ENCODE data around the gene DDX47.
A peak's percentile ranks its signal among the peaks of the same experiment; 100 is the strongest.
"Not testable (repeated sequence)": the region's sequence is repeated elsewhere in the genome, so short reads cannot be mapped to it uniquely, and the experiment has no call there.

DDX47 gene

DNA sequence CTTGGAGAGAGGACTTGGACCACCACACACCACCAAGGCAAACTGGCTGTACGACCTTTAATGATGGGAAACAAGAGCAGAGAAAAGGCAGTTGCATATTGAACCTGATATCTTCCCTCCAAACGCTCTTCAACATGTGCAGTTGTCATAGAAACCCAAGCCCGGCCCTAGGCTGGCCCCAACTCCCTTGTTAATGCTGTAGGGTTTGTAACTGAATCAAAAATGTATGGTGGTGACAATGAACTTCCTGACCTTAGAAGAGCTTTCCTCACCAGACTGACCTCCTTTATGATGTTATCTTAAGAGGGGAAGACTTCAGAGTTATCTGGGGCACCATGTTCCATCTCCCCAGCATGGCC, 15.4 kb upstream of the DDX47 start:
- DNase-seq, result no peak

DNA sequence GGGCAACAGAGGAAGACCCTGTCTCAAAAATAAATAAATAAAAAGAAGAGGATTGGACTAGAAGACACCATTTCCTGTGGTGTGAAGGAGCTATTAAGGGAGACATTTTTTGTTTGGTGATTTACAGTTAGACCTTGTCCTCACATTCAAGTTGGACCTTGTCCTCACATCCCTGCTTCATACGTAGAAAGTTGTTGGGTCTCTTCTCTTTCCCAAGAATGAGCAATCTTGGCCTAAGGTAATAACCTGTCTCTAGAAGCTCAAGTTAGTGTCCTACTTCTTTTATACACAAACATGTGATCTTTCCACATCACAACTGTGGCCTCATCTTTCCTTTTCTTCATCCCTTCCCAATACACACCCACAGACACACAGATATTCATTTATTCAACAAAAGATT, 14.7 kb upstream of the DDX47 start:
- no peak for DNase-seq

DNA sequence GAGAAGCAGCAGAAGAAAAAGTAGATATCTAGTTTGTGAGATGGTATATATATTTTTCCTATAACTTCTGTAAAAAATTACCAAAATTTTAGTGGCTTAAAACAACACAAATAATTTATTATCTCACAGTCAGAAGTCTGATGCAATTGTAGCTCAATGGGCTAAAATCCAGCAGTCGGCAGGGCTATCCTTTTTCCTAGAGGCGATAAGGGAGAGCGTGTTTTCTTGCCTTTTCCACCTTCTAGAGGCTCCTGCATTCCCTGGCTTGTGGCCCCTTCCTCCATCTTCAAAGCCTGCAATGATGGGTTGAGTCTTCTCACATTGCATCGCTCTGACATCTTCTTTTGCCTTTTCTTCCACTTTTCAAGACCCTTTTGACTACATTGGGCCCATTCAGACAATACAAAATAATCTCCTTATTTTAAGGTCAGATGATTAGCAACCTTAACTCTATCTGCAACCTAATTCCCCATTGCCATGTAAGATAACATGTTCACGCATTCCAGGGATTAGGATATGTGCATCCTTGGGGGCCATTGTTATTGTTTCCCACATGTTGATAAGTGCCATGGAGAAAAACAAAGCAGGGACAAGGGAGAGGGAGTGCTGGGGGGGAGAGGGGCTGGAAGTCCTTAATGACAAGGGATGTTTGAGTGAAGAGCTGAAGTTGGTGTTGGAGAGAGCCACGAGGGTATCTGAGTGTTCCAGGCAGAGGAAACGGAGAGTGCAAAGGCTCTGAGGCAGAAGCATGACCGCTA, 13.8 kb upstream of the DDX47 start:
- no peak for DNase-seq

DNA sequence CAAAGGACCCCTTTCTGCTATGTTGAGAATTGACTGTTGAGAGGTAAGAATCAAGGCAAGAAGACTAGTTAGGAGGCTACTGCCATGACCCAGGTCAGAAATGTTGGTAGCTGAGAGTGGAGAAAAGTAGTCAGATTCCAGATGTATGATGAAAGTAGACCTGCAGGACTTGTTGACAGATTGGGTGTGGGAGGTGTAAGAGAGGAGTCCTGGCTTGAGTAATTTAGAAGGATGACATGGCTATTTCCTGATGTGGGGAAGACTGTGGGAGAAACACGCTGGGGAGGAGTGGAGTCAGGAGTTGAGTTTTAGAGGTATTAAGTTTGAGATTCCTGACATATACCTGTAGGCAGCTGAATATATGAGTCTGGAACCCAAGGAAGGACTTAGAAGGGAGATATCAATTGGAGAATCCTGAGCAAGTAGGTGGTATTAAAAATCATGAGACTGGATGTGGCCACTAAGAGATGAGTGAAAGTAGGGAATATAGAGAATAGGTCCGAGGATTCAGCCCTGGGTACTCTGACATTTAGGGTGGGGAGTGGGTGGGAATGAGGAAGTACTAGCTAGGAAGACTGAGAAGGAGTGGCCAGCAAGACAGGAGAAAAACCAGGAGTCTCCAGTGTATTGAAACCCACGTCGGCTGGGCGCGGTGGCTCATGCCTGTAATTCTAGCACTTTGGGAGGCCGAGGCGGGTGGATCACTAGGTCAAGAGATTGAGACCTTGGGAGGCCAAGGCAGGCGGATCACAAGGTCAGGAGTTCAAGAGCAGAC, 12.6 kb upstream of the DDX47 start:
- DNase-seq, result no peak

DNA sequence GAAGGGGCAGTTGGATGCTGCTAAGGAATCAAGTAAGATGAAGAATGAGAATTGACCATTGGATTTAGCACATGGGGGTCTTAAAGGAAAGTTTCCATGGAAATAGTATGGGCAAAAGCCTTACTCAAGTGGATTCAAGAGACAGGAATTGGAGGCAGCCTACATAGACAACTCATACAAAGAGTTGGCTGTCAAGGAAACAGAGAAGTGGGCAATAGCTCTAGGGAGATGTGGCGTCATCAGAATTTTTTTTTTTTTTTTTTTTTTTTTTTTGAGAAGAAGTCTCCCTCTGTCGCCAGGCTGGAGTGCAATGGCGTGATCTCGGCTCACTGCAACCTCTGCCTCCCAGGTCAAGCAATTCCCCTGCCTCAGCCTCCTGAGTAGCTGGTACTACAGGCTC, 11.5 kb upstream of the DDX47 start:
- DNase-seq, result not testable (repeated sequence)

DNA sequence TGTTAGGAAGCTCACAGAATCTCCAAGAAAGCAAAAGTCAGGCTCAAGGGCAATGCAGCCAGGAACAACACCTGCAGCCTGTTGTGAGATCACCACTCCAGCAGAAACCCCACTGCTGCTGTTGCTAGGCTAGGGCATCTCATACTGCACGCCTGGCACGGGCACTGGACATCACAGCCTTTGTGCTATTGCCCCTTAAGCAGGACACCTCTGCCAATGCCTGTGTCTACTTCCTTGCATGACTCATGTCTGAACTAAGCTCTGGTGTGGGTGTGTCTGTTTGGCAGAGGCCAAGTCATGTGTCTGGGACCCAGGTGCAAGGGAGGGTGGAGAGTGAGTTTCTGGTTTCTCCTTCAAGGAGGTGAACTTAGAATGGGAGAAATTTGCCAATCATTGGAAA, 10.0 kb upstream of the DDX47 start:
- DNase-seq, result peak; percentile 91

DNA sequence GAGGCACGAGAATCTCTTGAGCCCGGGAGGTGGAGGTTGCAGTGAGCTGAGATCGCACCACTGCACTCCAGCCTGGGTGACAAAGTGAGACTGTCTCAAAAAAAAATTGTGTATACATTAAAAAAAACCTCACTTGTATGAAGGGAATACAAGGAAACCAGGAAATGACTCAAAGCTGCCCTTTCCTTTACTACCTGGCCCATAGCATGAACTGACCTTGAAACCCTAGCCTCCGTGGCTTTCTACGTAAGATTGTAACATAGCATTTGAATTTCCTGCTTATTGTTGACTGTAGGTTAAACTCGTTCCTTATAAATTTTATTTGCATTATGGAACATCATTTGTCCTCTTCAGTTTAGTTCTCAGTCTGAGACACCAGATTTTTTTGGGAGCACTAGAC, 9.1 kb upstream of the DDX47 start:
- peak; percentile 41 for DNase-seq

DNA sequence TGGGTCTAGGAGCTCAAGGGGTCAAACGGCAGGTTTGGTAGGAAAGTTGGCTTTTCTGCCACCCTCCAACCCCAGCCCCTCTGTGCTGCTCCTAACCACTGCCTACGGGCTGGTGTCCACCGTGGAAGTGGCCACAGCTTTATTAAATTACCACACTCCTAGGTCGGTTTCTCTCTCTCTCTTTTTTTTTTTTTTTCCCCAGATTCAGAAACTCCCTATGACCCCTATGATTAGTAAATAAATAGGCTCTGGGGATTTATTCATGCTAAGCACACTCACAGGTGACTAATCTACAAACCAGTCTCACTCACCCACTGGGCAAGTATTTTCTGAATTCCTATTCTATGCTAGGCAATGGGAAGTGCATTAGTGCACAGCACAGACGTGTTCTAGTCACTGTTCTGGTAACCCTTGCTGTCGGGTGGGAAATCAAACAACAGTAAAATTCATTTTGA, 8.7 kb upstream of the DDX47 start:
- peak; percentile 15 for DNase-seq

DNA sequence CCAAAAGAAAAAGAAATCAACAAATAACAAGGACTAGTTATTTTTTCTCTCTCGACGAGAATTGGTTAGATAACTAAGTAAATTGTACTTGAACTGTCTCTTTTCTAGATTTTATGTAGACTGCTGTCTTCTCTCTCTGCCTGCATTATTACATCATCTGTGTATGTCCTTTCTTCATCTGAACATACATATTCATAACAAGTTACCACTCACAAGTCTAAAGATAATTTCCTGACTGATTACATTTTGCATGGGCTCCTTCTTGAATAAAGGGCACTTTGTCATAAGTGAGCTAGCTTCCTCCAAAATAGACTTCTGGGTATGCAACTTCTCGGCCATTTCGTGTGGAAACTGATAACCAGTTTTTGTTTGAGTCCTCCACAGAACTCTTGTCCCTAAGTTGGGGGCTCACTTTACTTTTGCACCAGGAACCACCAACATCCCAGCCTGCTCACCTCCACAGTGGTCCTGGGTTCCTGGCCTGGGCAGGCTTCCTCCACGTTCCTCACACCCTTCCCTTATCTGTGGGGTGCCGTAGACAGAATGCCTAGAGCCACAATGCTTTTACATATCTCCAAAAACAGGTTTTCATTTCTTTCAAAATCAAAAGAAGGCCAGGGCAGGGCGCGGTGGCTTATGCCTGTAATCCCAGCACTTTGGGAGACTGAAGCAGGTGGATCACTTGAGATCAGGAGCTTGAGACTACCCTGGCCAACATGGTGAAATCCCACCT, 6.2 kb upstream of the DDX47 start:
- DNase-seq, result no peak

DNA sequence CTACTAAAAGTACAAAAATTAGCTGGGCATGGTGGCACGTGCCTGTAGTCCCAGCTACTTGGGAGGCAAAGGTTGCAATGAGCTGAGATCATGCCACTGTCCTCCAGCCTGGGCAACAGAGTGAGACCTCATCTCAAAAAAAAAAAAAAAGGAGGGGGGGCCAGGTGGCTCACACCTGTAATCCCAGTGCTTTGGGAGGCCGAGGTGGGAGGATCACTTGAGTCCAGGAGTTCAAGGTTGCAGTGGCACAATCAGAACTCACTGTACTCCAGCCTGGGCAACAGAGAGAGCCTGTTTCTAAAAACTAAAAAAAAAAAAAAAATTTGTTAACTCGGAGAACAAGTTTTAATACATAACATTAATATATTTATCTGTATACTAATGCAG, 5.6 kb upstream of the DDX47 start:
- DNase-seq, result not testable (repeated sequence)

DNA sequence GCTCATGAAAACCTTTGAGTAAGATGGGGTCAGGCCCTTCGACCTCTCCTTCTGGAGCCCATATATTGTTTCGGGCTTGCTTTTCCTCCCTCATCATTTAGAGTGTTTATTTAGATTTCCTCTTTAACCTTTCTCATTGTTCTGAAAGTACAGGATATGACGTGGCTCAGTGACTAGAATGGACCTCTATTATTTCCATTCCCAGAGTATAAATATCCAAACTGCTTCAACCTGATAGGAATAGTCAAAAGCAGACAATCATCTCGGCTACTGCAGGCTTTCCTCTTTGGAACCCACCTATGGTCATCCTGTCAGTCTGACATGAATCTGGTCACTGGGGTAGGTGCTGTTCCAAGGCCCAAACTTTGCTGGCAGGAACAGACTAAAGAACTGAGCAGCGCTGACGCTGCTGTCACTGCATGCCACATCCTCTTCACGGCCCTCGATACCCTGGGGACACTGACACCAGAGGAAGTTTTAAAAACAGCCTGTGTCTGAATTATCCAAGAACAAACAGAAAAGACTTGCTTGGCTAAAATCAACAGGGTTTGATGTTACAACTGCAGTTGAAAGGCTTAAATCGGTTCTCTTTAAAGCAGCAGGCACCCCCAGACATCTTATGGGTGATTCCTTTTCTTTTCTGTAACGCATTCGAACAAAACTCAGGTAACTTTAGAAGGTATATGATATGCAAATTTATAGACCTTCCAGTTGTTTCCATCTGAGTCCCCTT, 5.0 kb upstream of the DDX47 start:
- peak; percentile 82 for DNase-seq

DNA sequence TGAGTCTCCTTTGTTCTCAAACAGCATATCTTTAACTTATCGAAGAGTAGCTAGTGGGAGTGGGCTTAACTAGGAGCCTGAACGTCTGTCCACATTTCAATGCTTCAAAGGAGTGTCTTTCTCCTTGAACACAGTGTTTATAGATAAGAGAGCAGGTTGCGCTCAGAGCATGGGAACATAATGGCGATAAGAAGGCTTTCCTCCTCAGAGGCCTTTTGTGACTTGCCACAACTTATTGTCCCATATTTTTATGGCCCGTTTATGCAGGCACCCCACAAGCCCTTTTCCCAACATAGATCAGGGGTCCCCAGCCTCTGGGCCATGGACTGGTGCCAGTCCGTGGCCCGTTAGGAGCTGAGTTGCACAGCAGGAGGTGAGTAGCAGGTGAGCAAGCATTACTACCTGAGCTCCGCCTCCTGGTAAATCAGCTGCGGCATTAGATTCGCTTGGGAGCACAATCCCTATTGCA, 2.6 kb upstream of the DDX47 start:
- DNase-seq, result peak; percentile 55

DNA sequence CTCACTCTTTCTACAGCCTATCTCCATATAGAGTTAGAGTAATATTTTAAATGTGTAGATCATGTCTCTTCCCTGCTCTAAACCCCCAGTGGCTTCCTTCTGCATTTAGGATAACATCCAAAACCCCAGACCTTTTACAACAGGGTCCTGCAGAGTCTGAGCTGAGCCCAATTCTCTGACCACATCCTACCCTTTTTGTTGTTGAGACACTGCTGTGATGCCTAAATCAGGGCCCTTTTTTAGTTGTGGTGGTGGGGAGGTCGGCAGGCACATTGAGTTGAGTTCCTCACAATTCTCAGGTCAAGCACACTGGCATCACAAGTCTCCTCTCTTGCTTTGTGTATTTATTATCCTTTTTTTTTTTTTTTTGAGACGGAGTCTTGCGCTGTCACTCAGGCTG, 1.8 kb upstream of the DDX47 start:
- no peak for DNase-seq

DNA sequence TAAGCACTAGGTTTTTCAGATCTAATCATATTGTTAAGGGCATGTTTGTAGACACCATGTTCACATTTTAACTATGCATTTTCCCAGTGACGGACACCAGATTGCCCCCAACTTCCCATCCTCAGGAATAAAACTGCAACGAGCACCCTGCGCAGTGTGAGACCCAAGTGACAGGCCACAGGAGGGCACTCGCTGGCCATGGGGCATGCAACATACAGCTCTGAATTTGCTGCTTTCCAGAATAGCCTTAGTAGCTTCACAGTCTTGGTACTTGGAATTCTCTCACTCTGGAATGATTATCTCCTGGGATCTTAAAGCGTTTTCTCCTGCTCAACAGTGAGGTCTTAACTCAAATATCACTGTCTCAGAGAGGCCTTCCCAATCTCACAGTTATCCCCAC, 972 bp upstream of the DDX47 start:
- no peak for DNase-seq

DNA sequence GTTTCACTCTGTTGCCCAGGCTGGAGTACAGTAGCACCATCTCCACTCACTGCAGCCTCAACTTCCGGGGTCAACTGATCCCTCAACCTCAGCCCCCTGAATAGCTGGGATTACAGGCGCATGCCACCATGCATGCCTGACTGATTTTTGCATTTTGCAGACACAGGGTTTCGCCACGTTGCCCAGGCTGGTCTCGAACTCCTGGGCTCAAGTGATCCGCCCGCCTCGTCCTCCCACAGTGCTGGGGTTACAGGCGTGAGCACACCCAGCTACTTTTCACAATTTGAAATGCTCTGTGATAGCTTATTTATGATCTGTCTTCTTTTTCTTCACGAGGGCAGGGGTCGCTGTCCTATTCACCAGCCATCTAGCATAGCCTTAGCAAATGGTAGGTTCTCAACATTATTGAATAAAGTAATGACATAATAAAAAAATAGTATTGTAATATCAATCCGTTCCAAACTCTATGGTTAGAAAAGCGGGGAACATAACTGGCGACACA, 477 bp upstream of the DDX47 start:
- DNase-seq, result no peak

DNA sequence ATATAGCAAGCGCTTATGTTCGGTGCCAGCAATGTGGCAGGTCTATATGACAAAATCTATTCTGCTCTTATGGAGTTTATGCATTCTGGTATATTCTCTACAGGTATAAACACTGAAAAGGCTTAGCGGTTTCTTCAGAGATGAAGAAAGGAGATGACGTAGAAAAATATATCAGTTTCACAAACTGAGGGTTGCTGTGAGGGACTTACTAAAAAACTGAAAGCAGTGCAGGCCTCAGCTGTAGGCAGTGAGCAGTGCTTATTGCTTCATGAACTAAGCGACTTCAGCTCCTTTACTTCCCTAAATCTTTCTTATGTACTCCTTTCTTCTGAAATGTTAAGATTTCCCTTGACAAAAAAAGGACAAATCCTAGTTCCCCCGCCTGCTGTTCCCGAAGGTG, 4.5 kb downstream of the DDX47 start:
- DNase-seq, result no peak

DNA sequence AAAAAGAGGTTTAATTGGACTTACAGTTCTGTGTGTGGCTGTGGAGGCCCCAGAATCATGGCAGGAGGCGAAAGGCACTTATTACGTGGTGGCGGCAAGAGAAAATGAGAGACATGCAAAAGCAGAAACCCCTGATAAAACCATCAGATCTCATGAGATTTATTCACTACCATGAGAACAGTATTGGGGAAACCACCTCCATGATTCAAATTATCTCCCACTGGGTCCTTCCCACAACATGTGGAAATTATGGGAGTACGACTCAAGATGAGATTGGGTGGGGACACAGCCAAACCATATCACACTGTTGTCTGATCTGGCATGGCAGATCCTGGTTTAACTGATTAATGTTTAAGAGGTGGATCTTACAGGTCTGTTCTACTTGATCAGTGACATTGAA, 5.6 kb downstream of the DDX47 start:
- DNase-seq, result no peak

DNA sequence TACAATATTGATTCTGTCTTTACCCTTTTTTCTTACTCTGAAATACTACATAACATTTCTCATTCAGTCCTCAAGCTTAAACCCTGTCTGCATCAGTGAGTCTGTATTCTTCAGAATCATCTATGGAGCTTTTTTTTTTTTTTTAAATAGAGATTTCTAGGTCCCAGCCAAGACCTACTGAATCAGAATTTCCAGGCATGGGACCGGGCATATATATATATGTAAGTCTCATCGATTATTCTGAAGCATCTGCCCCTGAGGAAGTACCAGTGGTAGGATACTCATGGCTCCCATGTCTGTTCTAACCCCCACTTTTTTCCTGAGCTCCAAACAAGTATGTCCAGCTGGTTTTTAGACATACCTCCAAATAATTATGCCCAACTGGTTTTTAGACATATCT, 6.1 kb downstream of the DDX47 start:
- no peak for DNase-seq

DNA sequence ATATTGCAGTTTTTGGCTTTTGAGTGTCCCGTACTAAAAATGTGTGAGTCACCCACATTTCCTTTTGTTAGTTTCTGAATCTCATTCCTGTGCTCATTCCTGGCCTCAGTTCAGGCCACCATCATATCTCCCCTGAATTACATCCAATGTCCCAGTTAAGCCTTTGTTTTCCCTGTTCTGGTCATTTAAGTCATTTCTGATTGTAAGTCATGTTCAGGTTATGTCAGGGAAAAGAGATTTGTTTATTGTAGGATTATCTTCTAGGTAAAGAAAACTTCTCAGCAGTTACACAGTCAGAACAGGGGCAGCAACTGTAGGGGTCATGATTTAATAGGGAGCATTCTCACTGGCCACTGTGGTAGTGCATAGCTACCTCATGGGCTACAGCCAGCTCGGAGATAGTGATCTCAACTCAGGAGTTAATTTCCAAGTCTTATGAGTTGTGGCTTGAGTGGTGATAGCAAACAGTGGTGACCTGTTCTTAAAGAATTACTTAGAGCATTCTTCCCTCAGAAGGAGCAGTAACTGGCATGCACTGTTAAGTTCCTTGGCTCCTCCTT, 6.7 kb downstream of the DDX47 start:
- DNase-seq, result no peak

DNA sequence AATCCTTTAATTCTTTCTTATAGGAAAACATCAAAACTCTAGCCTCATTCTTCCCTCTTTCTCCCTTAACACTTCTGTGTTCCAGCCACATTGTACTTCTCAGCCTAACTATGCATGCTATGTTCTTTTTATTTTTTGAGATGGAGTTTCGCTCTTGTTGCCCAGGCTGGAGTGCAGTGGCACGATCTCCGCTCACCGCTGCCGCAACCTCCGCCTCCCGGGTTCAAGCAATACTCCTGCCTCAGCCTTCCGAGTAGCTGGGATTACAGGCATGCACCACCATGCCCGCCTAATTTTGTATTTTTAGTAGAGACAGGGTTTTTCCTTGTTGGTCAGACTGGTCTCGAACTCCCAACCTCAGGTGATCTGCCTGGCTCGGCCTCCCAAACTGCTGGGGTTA, 7.2 kb downstream of the DDX47 start:
- not testable (repeated sequence) for DNase-seq

DNA sequence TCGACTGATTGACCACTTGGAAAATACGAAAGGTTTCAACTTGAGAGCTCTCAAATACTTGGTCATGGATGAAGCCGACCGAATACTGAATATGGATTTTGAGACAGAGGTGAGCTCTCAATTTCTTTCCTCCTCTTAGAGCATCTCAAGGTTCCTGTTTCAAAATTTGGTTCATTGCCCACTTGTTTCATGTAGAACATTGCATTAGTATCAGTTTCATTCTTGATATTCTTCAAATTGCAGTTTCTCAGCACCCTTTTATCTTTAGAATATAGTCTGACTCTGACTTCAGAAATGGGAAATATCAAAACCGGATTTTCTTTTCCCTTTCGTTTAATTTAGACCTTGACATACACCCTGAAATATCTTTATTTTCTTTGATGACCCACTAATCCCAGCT, 8.8 kb downstream of the DDX47 start:
- DNase-seq, result no peak

DNA sequence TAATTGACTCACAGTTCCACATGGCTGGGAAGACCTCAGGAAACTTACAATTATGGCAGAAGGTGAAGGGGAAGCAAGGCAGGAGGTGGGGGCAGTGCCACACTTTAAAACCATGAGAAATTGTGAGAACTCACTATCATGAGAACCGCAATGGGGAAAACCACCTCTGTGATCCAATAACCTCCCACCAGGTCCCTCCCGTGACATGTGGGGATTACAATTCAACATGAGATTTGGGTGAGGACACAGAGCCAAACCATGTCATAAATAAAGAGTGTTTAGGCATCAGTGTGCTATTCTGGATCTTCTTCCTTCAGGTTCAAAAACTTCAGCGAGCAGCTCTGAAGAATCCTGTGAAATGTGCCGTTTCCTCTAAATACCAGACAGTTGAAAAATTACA, 9.7 kb downstream of the DDX47 start:
- DNase-seq, result no peak

DNA sequence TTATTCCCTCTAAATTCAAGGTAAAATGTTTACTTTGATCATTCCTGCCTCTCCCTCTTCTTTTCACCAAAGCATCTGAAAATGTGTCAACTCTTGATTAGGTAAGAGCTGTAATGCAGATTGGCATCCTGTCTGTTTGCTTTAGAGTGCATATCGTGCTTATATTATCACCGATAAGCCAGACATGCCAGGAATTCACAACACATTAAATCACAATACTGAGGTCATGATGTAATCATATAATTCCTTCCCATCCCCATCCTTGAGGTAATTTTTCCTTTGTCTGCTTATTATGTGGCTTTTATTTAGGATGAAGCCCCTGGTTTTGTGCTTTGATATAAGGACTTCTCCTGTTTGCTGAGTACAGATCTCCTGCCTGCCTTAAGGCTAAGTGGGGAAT, 10.2 kb downstream of the DDX47 start:
- no peak for DNase-seq

Data from DMS153 (cell line).